Measurements from ENCODE around the gene HOXD8. TPM values are rescaled to one million over a fixed set of nuclear protein-coding genes. Genes with fewer than 3 reads are reported as not detected.

Gene HOXD8
- total and polyA plus RNA-seq, 8 donors: 0.32 to 2.9 (median 1.8) TPM

GRCh38 chr2:176117823-176118371, 11.6 kb upstream of the HOXD8 start:
- Histone ChIP-seq H3K4me3 (no peak overlapping the region), H3K36me3 (no peaks in the 10 kb centered on the region), H3K4me1 (peaks cover 0 to 10% of the 10 kb centered on the region in 2 donors), H3K9me3 (no peaks in the 10 kb centered on the region), H3K27me3 (peaks cover 99 to 100% of the 10 kb centered on the region in 2 donors), H3K27ac (no peak overlapping the region)
- TF ChIP-seq CTCF (IDR thresholded peaks at IDR 0.05): no peak
- intact Hi-C loops (cut with DNase I): no loop called here
- no peak for DNase-seq
- ATAC-seq: no peak

- ATAC-seq (no peak), DNase-seq (no peak)
- no peak overlapping the region for H3K4me3 ChIP-seq
- no peak overlapping the region for H3K27ac ChIP-seq
- TF ChIP-seq CTCF (IDR thresholded peaks at IDR 0.05): no peak
- no peaks in the 10 kb centered on the region for H3K9me3 ChIP-seq
- intact Hi-C loops (cut with DNase I): no loop called here
- H3K36me3 ChIP-seq: no peaks in the 10 kb centered on the region
- peaks cover 0 to 19% of the 10 kb centered on the region in 2 donors for H3K4me1 ChIP-seq
- peaks cover 99 to 100% of the 10 kb centered on the region in 2 donors for H3K27me3 ChIP-seq
Observed at GRCh38 chr2:176118601-176119339, 10.7 kb upstream of the HOXD8 start.

GRCh38 chr2:176120364-176121189, 8.9 kb upstream of the HOXD8 start:
- intact Hi-C loops (cut with DNase I): no loop called here
- Histone ChIP-seq H3K27ac (no peak overlapping the region), H3K4me3 (no peak overlapping the region)

GRCh38 chr2:176121190-176122051, 8.1 kb upstream of the HOXD8 start:
- Histone ChIP-seq H3K4me3 (no peak overlapping the region), H3K27ac (no peak overlapping the region), H3K4me1 (peaks cover 0 to 20% of the 10 kb centered on the region in 2 donors), H3K9me3 (no peaks in the 10 kb centered on the region), H3K27me3 (peaks cover 99 to 100% of the 10 kb centered on the region in 2 donors), H3K36me3 (no peaks in the 10 kb centered on the region)
- peak in 1 of 4 donors; percentile 60 for DNase-seq
- no peak for TF ChIP-seq CTCF (IDR thresholded peaks at IDR 0.05)
- intact Hi-C loops (cut with DNase I): no loop called here
- no peak for ATAC-seq

More at GRCh38 chr2:176120364-176121189, 8.9 kb upstream of the HOXD8 start:
- DNase-seq (no peak), ATAC-seq (no peak)
- H3K36me3 ChIP-seq: no peaks in the 10 kb centered on the region
- TF ChIP-seq CTCF (IDR thresholded peaks at IDR 0.05): no peak
- H3K4me1 ChIP-seq: peaks cover 0 to 20% of the 10 kb centered on the region in 2 donors
- H3K27me3 ChIP-seq: peaks cover 99 to 100% of the 10 kb centered on the region in 2 donors
- no peaks in the 10 kb centered on the region for H3K9me3 ChIP-seq

All from left lung (tissue), 10 donors.